Peyer's patch (tissue), 4 donors: ENCODE results near the gene FAM193A.

Experiments used
- POLR2A ChIP-seq, 2 donors: fragments of 450-650 bp; IDR thresholded peaks; one replicate each; pipeline ENCODE4 v1.5.1; 2017; ENCODE audit warnings: antibody characterized with exemption in 2 of 2, mild to moderate bottlenecking in 2 of 2, moderate library complexity in 2 of 2
- TF ChIP-seq, protein P1 (sequence below), 6 experiments: fragments of 450-650 bp in 4 of 6; fragments of 200-600 bp in 2 of 6; sonication (generic) in 1 of 6; IDR thresholded peaks; one replicate each; pipeline ENCODE4 v1.5.1; 2017 to 2019; ENCODE audit warnings: antibody characterized with exemption in 6 of 6, mild to moderate bottlenecking in 3 of 6, moderate library complexity in 1 of 6

- TF ChIP-seq, protein P1, sequence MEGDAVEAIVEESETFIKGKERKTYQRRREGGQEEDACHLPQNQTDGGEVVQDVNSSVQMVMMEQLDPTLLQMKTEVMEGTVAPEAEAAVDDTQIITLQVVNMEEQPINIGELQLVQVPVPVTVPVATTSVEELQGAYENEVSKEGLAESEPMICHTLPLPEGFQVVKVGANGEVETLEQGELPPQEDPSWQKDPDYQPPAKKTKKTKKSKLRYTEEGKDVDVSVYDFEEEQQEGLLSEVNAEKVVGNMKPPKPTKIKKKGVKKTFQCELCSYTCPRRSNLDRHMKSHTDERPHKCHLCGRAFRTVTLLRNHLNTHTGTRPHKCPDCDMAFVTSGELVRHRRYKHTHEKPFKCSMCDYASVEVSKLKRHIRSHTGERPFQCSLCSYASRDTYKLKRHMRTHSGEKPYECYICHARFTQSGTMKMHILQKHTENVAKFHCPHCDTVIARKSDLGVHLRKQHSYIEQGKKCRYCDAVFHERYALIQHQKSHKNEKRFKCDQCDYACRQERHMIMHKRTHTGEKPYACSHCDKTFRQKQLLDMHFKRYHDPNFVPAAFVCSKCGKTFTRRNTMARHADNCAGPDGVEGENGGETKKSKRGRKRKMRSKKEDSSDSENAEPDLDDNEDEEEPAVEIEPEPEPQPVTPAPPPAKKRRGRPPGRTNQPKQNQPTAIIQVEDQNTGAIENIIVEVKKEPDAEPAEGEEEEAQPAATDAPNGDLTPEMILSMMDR (IDR thresholded peaks at IDR 0.05): no peak
- no peak for TF ChIP-seq POLR2A (IDR thresholded peaks at IDR 0.05)
Measured at GRCh38 chr4:2551118-2551517, 14.7 kb downstream of the FAM193A start.
